ENCODE measurements around the gene DLK1. TPM values are rescaled to one million over a fixed set of nuclear protein-coding genes. Genes with fewer than 3 reads are reported as not detected.

The DLK1 gene
- total RNA-seq, 2 experiments from 2014 or later = not detected

- BruUV-seq (replicated peaks) = no TSS peak
- no peak overlapping the region for H2AFZ ChIP-seq (ENCODE audit: low read length)
- POLR2A ChIA-PET = no interaction called here
Observed at GRCh38 chr14:100750762-100751699, 24.3 kb downstream of the DLK1 start.

GRCh38 chr14:100754020-100754419 lies 27.3 kb downstream of the DLK1 start:
- Histone ChIP-seq H3K4me3 (ENCODE audit: low read depth, low read length, poor library complexity, severe bottlenecking) (no peak overlapping the region), H3K4me1 (ENCODE audit: insufficient read depth, low read length, poor library complexity, severe bottlenecking) (no peaks in the 10 kb centered on the region), H3K9me3 (ENCODE audit: low read length) (no peaks in the 10 kb centered on the region), H3K4me2 (ENCODE audit: low read length) (no peak overlapping the region), H2AFZ (ENCODE audit: low read length) (no peak overlapping the region), H3K36me3 (ENCODE audit: insufficient read depth, low read length) (no peaks in the 10 kb centered on the region), H4K20me1 (ENCODE audit: insufficient read depth, low read length) (no peaks in the 10 kb centered on the region), H3K27ac (ENCODE audit: low read depth, low read length, poor library complexity, severe bottlenecking) (no peak overlapping the region), H3K9me2 (ENCODE audit: insufficient read depth, low read length) (no peaks in the 10 kb centered on the region), H3K79me2 (ENCODE audit: insufficient read depth, low read depth, low read length) (no peaks in the 10 kb centered on the region)
- intact Hi-C loops (cut with micrococcal nuclease; ENCODE audit: unreplicated experiment) = no loop called here
- no peak for TF ChIP-seq EZH2phosphoT487 (IDR thresholded peaks at IDR 0.05; ENCODE audit: borderline replicate concordance, low read depth, low read length)
- TF ChIP-seq, protein P1, sequence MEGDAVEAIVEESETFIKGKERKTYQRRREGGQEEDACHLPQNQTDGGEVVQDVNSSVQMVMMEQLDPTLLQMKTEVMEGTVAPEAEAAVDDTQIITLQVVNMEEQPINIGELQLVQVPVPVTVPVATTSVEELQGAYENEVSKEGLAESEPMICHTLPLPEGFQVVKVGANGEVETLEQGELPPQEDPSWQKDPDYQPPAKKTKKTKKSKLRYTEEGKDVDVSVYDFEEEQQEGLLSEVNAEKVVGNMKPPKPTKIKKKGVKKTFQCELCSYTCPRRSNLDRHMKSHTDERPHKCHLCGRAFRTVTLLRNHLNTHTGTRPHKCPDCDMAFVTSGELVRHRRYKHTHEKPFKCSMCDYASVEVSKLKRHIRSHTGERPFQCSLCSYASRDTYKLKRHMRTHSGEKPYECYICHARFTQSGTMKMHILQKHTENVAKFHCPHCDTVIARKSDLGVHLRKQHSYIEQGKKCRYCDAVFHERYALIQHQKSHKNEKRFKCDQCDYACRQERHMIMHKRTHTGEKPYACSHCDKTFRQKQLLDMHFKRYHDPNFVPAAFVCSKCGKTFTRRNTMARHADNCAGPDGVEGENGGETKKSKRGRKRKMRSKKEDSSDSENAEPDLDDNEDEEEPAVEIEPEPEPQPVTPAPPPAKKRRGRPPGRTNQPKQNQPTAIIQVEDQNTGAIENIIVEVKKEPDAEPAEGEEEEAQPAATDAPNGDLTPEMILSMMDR (conservative IDR thresholded peaks at IDR 0.05; ENCODE audit: low read length) = no peak
- BruUV-seq (replicated peaks) = no TSS peak
- DNase-seq (ENCODE audit: low spot score) = no peak
- POLR2A ChIA-PET = interaction anchor here (1.4 kb wide), 1 partner anchor 11 kb away, joined by 3 read pairs; no protein-coding TSS in a partner anchor
- CTCF ChIA-PET (ENCODE audit: unreplicated experiment) = no interaction called here

More at GRCh38 chr14:100750762-100751699, 24.3 kb downstream of the DLK1 start:
- no peak overlapping the region for H3K4me3 ChIP-seq (ENCODE audit: low read depth, low read length, poor library complexity, severe bottlenecking)
- TF ChIP-seq, protein P1 (conservative IDR thresholded peaks at IDR 0.05; ENCODE audit: low read length) = no peak
- no peak for TF ChIP-seq EZH2phosphoT487 (IDR thresholded peaks at IDR 0.05; ENCODE audit: borderline replicate concordance, low read depth, low read length)
- H3K4me2 ChIP-seq (ENCODE audit: low read length) = no peak overlapping the region
- no peaks in the 10 kb centered on the region for H3K9me3 ChIP-seq (ENCODE audit: low read length)
- intact Hi-C loops (cut with micrococcal nuclease; ENCODE audit: unreplicated experiment) = no loop called here
- H4K20me1 ChIP-seq (ENCODE audit: insufficient read depth, low read length) = no peaks in the 10 kb centered on the region
- CTCF ChIA-PET (ENCODE audit: unreplicated experiment) = no interaction called here
- DNase-seq (ENCODE audit: low spot score) = no peak
- no peak overlapping the region for H3K27ac ChIP-seq (ENCODE audit: low read depth, low read length, poor library complexity, severe bottlenecking)
- H3K79me2 ChIP-seq (ENCODE audit: insufficient read depth, low read depth, low read length) = no peaks in the 10 kb centered on the region
- H3K4me1 ChIP-seq (ENCODE audit: insufficient read depth, low read length, poor library complexity, severe bottlenecking) = no peaks in the 10 kb centered on the region
- H3K36me3 ChIP-seq (ENCODE audit: insufficient read depth, low read length) = no peaks in the 10 kb centered on the region
- no peaks in the 10 kb centered on the region for H3K9me2 ChIP-seq (ENCODE audit: insufficient read depth, low read length)

GRCh38 chr14:100755649-100756048 lies 29.0 kb downstream of the DLK1 start:
- Histone ChIP-seq H4K20me1 (ENCODE audit: insufficient read depth, low read length) (no peaks in the 10 kb centered on the region), H3K4me2 (ENCODE audit: low read length) (no peak overlapping the region), H3K27ac (ENCODE audit: low read depth, low read length, poor library complexity, severe bottlenecking) (no peak overlapping the region), H3K36me3 (ENCODE audit: insufficient read depth, low read length) (no peaks in the 10 kb centered on the region), H3K79me2 (ENCODE audit: insufficient read depth, low read depth, low read length) (no peaks in the 10 kb centered on the region), H3K4me1 (ENCODE audit: insufficient read depth, low read length, poor library complexity, severe bottlenecking) (no peaks in the 10 kb centered on the region), H3K9me2 (ENCODE audit: insufficient read depth, low read length) (no peaks in the 10 kb centered on the region), H2AFZ (ENCODE audit: low read length) (no peak overlapping the region), H3K4me3 (ENCODE audit: low read depth, low read length, poor library complexity, severe bottlenecking) (no peak overlapping the region), H3K9me3 (ENCODE audit: low read length) (no peaks in the 10 kb centered on the region)
- intact Hi-C loops (cut with micrococcal nuclease; ENCODE audit: unreplicated experiment) = no loop called here
- no TSS peak for BruUV-seq (replicated peaks)
- ChIA-PET POLR2A (no interaction called here), CTCF (ENCODE audit: unreplicated experiment) (no interaction called here)
- DNase-seq (ENCODE audit: low spot score) = no peak
- TF ChIP-seq, protein P1 (conservative IDR thresholded peaks at IDR 0.05; ENCODE audit: low read length) = no peak
- no peak for TF ChIP-seq EZH2phosphoT487 (IDR thresholded peaks at IDR 0.05; ENCODE audit: borderline replicate concordance, low read depth, low read length)

Data from OCI-LY7 (cell line).